DOHH2 (cell line): ENCODE measurements around the gene MAD2L1BP.

Experiments used
- H3F3A ChIP-seq: fragments of 200-600 bp; sonication (generic), shearing (Covaris generic); 2 replicates; pipeline ENCODE4 v1.6.0; 2016; ENCODE audit warnings: antibody characterized with exemption, mild to moderate bottlenecking; ENCODE audit not compliant: control insufficient read depth, insufficient read depth
- H3K27ac ChIP-seq: fragments of 200-600 bp; sonication (generic); 2 replicates; pipeline ENCODE4 v1.5.1; 2014; ENCODE audit warnings: low read depth, mild to moderate bottlenecking, low read length, moderate library complexity
- H3K27me3 ChIP-seq: fragments of 200-600 bp; sonication (generic); 2 replicates; pipeline ENCODE4 v1.6.1; 2014; ENCODE audit warnings: mild to moderate bottlenecking, low read length, mixed read lengths; ENCODE audit not compliant: control insufficient read depth
- H3K36me3 ChIP-seq: fragments of 200-600 bp; sonication (generic); 2 replicates; pipeline ENCODE4 v1.6.1; 2014; ENCODE audit warnings: mild to moderate bottlenecking, low read length, moderate library complexity, mixed read lengths; ENCODE audit not compliant: control insufficient read depth
- H3K4me1 ChIP-seq: fragments of 200-600 bp; sonication (generic); 2 replicates; pipeline ENCODE4 v1.6.1; 2014; ENCODE audit warnings: mild to moderate bottlenecking, low read length, mixed read lengths; ENCODE audit not compliant: control insufficient read depth
- H3K4me2 ChIP-seq: fragments of 200-600 bp; sonication (generic); 2 replicates; pipeline ENCODE4 v1.6.0; 2014; ENCODE audit warnings: mild to moderate bottlenecking, low read length, moderate library complexity
- H3K4me3 ChIP-seq: fragments of 200-600 bp; sonication (generic); 2 replicates; pipeline ENCODE4 v1.5.1; 2014; ENCODE audit warnings: mild to moderate bottlenecking, low read length, mixed read lengths
- H3K79me2 ChIP-seq: fragments of 200-600 bp; sonication (generic); 2 replicates; pipeline ENCODE4 v1.6.1; 2014; ENCODE audit warnings: mild to moderate bottlenecking, low read length, mixed read lengths; ENCODE audit not compliant: control insufficient read depth
- H3K9me2 ChIP-seq: fragments of 200-600 bp; sonication (generic); replicated peaks from 2 replicates; pipeline ENCODE4 v1.6.1; 2014; ENCODE audit warnings: mild to moderate bottlenecking, low read length, mixed read lengths; ENCODE audit not compliant: control insufficient read depth
- H3K9me3 ChIP-seq: fragments of 200-600 bp; sonication (generic); 2 replicates; pipeline ENCODE4 v1.6.1; 2014; ENCODE audit warnings: antibody characterized with exemption, low read length, mixed read lengths; ENCODE audit not compliant: control insufficient read depth, insufficient read depth
- H4K20me1 ChIP-seq: fragments of 200-600 bp; sonication (generic); 2 replicates; pipeline ENCODE4 v1.6.0; 2014; ENCODE audit warnings: low read depth, mild to moderate bottlenecking, antibody characterized with exemption, low read length, moderate library complexity; ENCODE audit not compliant: control insufficient read depth, insufficient read depth
- EZH2phosphoT487 ChIP-seq: fragments of 200-600 bp; sonication (generic); IDR thresholded peaks from 2 replicates; pipeline ENCODE4 v1.6.1; 2017; ENCODE audit warnings: borderline replicate concordance, mild to moderate bottlenecking, antibody characterized with exemption, low read length, moderate library complexity, mixed read lengths
- TF ChIP-seq, protein P1 (sequence below): fragments of 200-600 bp; sonication (generic); IDR thresholded peaks from one replicate; pipeline ENCODE4 v1.5.1; 2014; ENCODE audit warnings: antibody characterized with exemption, mild to moderate bottlenecking, low read depth, low read length; ENCODE audit not compliant: poor library complexity, severe bottlenecking

MAD2L1BP gene

DNA sequence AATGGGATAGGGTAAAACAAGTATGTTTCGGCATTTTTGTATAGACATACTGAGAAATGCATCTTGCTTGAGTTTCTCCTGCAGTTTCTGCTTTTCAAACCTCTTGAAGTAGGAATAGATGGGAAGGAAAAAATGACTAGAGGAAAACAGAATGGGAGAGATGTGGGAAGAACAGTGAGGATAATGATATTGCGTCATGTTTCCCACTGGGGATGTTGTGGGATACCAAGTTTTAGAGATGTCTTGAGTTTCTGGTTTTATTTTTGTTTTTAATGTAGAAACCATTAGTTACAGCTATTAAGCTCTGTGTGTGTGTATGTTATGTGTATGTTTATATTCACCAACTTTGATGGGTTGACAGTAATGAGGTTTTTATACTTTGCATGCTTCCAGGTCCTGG, 35.0 kb upstream of the MAD2L1BP start:
- no peaks in the 10 kb centered on the region for H3K79me2 ChIP-seq
- H3K4me3 ChIP-seq, result no peak overlapping the region
- peaks cover 18% of the 10 kb centered on the region for H3F3A ChIP-seq
- no peaks in the 10 kb centered on the region for H3K9me2 ChIP-seq
- peaks cover 82% of the 10 kb centered on the region for H3K36me3 ChIP-seq
- H4K20me1 ChIP-seq, result no peaks in the 10 kb centered on the region
- H3K4me1 ChIP-seq, result no peaks in the 10 kb centered on the region
- no peak overlapping the region for H3K27ac ChIP-seq
- no peaks in the 10 kb centered on the region for H3K9me3 ChIP-seq
- no peak overlapping the region for H3K4me2 ChIP-seq
- no peaks in the 10 kb centered on the region for H3K27me3 ChIP-seq
- TF ChIP-seq EZH2phosphoT487, result no peak
- TF ChIP-seq, protein P1, sequence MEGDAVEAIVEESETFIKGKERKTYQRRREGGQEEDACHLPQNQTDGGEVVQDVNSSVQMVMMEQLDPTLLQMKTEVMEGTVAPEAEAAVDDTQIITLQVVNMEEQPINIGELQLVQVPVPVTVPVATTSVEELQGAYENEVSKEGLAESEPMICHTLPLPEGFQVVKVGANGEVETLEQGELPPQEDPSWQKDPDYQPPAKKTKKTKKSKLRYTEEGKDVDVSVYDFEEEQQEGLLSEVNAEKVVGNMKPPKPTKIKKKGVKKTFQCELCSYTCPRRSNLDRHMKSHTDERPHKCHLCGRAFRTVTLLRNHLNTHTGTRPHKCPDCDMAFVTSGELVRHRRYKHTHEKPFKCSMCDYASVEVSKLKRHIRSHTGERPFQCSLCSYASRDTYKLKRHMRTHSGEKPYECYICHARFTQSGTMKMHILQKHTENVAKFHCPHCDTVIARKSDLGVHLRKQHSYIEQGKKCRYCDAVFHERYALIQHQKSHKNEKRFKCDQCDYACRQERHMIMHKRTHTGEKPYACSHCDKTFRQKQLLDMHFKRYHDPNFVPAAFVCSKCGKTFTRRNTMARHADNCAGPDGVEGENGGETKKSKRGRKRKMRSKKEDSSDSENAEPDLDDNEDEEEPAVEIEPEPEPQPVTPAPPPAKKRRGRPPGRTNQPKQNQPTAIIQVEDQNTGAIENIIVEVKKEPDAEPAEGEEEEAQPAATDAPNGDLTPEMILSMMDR, result no peak

DNA sequence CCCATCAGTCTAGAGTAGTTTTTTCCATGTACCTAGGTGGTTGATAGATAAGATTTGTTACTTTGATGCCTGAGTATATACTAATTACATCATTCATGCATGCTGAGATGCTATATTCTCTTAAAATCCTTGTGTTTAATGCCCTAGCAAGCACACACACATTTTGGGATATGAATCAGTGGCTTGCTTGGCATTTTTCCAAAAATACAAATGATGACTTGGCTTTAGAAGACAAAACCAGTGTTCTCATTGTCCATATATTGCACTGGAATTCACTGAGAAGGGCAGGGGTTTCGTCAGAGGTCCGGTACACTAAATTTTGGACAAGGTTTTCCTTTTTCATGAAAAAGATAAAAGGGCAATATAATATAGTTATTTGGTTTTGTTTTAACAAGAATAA, 31.5 kb upstream of the MAD2L1BP start:
- peaks cover 12% of the 10 kb centered on the region for H3K4me1 ChIP-seq
- no peaks in the 10 kb centered on the region for H3K9me3 ChIP-seq
- no peak overlapping the region for H3K4me3 ChIP-seq
- H3K9me2 ChIP-seq, result no peaks in the 10 kb centered on the region
- peaks cover 26% of the 10 kb centered on the region for H3F3A ChIP-seq
- peaks cover 3% of the 10 kb centered on the region for H3K79me2 ChIP-seq
- H3K27me3 ChIP-seq, result no peaks in the 10 kb centered on the region
- H3K27ac ChIP-seq, result no peak overlapping the region
- TF ChIP-seq, protein P1, result no peak
- no peak for TF ChIP-seq EZH2phosphoT487
- H3K36me3 ChIP-seq, result peaks cover 89% of the 10 kb centered on the region
- no peak overlapping the region for H3K4me2 ChIP-seq
- H4K20me1 ChIP-seq, result no peaks in the 10 kb centered on the region

DNA sequence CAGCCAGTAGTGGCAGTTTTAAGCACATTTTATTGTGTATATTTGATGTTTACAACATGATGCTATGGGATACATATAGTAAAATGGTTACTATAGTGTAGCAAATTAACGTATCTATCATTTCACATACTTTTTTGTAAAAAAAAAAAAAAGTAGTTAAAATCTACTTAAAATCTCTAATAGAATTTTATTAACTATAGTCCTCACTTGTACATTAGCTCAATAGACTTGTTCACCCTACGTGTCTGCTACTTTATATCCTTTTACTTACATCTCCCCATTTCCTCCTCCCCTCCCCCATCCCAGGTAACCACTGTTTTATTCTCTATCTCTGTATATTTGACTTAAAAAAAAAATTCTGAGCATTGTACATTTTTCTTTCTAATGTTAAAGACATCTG, 29.6 kb upstream of the MAD2L1BP start:
- TF ChIP-seq, protein P1, result no peak
- TF ChIP-seq EZH2phosphoT487, result no peak
- peaks cover 26% of the 10 kb centered on the region for H3F3A ChIP-seq
- H3K9me3 ChIP-seq, result no peaks in the 10 kb centered on the region
- peaks cover 13% of the 10 kb centered on the region for H3K4me1 ChIP-seq
- H3K4me3 ChIP-seq, result no peak overlapping the region
- peaks cover 91% of the 10 kb centered on the region for H3K36me3 ChIP-seq
- H3K9me2 ChIP-seq, result no peaks in the 10 kb centered on the region
- H3K27ac ChIP-seq, result no peak overlapping the region
- H3K4me2 ChIP-seq, result no peak overlapping the region
- peaks cover 3% of the 10 kb centered on the region for H3K79me2 ChIP-seq
- H4K20me1 ChIP-seq, result no peaks in the 10 kb centered on the region
- H3K27me3 ChIP-seq, result no peaks in the 10 kb centered on the region
